Measurements from ENCODE around the gene ERC1. TPM values are rescaled to one million over a fixed set of nuclear protein-coding genes. Genes with fewer than 3 reads are reported as not detected.

Gene ERC1
- total RNA-seq, 2 experiments from 2014 or later: 40.1 to 49.6 TPM

DNA sequence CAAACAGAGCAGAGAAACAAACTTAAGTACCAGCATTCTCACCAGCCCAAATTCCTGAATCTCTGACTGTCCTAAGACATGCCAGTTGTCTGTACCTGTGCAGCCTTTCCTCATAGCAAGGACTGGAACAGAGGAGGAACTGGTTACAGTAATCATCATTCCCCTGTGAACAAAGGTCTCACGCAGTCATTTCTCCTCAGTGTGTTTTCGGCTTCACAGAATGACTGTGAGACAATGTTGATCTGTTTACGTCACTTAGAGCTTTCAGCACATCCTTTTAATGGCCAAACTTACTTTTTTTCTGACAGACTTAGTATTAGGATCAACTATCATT is 434.3 kb downstream of the ERC1 start:
- no peak overlapping the region for H3K4me3 ChIP-seq (ENCODE audit: low read length)
- H3K9me3 ChIP-seq (ENCODE audit: control insufficient read depth in 1 of 2, insufficient read depth in 1 of 2, low read length in 2 of 2): peaks cover 0 to 4% of the 10 kb centered on the region in 2 experiments
- H3K36me3 ChIP-seq (ENCODE audit: insufficient read depth, low read length): peaks cover 5% of the 10 kb centered on the region
- H3K27ac ChIP-seq (ENCODE audit: low read depth in 1 of 2, low read length in 2 of 2): no peak overlapping the region
- TF ChIP-seq, protein P1, sequence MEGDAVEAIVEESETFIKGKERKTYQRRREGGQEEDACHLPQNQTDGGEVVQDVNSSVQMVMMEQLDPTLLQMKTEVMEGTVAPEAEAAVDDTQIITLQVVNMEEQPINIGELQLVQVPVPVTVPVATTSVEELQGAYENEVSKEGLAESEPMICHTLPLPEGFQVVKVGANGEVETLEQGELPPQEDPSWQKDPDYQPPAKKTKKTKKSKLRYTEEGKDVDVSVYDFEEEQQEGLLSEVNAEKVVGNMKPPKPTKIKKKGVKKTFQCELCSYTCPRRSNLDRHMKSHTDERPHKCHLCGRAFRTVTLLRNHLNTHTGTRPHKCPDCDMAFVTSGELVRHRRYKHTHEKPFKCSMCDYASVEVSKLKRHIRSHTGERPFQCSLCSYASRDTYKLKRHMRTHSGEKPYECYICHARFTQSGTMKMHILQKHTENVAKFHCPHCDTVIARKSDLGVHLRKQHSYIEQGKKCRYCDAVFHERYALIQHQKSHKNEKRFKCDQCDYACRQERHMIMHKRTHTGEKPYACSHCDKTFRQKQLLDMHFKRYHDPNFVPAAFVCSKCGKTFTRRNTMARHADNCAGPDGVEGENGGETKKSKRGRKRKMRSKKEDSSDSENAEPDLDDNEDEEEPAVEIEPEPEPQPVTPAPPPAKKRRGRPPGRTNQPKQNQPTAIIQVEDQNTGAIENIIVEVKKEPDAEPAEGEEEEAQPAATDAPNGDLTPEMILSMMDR (IDR thresholded peaks at IDR 0.05): no peak
- peaks cover 5% of the 10 kb centered on the region for H3K9me3 Mint-ChIP-seq
- no peaks in the 10 kb centered on the region for H3K27me3 Mint-ChIP-seq
- H3K36me3 Mint-ChIP-seq (ENCODE audit: low read depth): peaks cover 27% of the 10 kb centered on the region
- peaks cover 2% of the 10 kb centered on the region for H3K4me1 ChIP-seq (ENCODE audit: insufficient read depth, low read length)
- H3K27ac Mint-ChIP-seq: no peak overlapping the region
- ChIA-PET CTCF (no interaction called here), POLR2A (no interaction called here)
- no peaks in the 10 kb centered on the region for H3K27me3 ChIP-seq (ENCODE audit: control insufficient read depth in 1 of 2, insufficient read depth in 2 of 2, low read length in 2 of 2)
- intact Hi-C loops (cut with DNase I, micrococcal nuclease): no loop called here
- H3K4me3 Mint-ChIP-seq: no peak overlapping the region
- no peaks in the 10 kb centered on the region for H3K4me1 Mint-ChIP-seq (ENCODE audit: low read depth)
- no peak for ATAC-seq (ENCODE audit: poor library complexity)
- DNase-seq: no peak

DNA sequence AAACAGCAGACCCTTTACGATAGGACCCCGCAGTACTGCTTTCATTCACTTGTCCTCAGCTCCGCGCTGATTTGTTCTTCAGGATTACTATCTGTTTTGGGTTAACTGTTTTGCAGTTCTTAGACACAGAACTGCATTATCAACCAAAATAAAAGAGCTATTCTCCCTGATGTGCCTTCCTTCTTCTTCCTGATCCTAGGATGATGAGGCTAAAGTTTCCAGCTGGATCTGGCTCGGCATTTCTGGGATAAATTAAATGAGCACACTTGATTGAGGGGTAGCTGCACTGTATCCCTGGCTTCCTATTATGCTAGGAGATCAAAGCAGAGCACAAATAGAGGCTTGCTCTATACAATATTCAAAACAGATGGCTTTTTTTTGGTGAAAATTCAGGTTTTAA is 437.6 kb downstream of the ERC1 start:
- Histone ChIP-seq H3K4me3 (ENCODE audit: low read length) (no peak overlapping the region), H3K36me3 (ENCODE audit: insufficient read depth, low read length) (peaks cover 5% of the 10 kb centered on the region), H3K9me3 (ENCODE audit: control insufficient read depth in 1 of 2, insufficient read depth in 1 of 2, low read length in 2 of 2) (no peaks in the 10 kb centered on the region), H3K27ac (ENCODE audit: low read depth in 1 of 2, low read length in 2 of 2) (no peak overlapping the region), H3K27me3 (ENCODE audit: control insufficient read depth in 1 of 2, insufficient read depth in 2 of 2, low read length in 2 of 2) (no peaks in the 10 kb centered on the region), H3K4me1 (ENCODE audit: insufficient read depth, low read length) (no peaks in the 10 kb centered on the region)
- TF ChIP-seq, protein P1 (IDR thresholded peaks at IDR 0.05): no peak
- POLR2A ChIA-PET: no interaction called here
- no peaks in the 10 kb centered on the region for H3K9me3 Mint-ChIP-seq
- H3K4me1 Mint-ChIP-seq (ENCODE audit: low read depth): no peaks in the 10 kb centered on the region
- no peak overlapping the region for H3K27ac Mint-ChIP-seq
- CTCF ChIA-PET: no interaction called here
- no peak overlapping the region for H3K4me3 Mint-ChIP-seq
- intact Hi-C loops (cut with DNase I, micrococcal nuclease): no loop called here
- H3K36me3 Mint-ChIP-seq (ENCODE audit: low read depth): no peaks in the 10 kb centered on the region
- ATAC-seq (ENCODE audit: poor library complexity) (no peak), DNase-seq (no peak)
- no peaks in the 10 kb centered on the region for H3K27me3 Mint-ChIP-seq

DNA sequence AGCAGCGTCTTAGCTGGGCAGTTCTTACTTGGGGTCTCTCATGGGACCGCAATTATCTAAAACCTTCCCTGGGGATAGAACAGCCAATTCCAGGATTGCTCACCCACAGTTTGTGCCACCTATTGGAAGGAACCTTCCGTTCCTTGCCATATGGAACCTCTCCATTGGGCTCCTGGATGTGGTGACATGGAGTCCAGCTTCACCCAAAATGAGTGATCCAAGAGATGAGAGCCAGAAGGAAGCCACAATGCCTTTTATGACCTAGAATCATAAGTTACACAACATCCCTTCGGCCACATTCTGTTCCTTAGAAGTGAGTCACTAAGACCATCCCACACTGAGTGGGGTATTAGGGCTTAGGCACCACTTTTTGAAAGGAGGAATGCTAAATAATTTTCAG is 439.0 kb downstream of the ERC1 start:
- TF ChIP-seq, protein P1 (IDR thresholded peaks at IDR 0.05): no peak
- intact Hi-C loops (cut with DNase I, micrococcal nuclease): no loop called here
- no peaks in the 10 kb centered on the region for H3K9me3 ChIP-seq (ENCODE audit: control insufficient read depth in 1 of 2, insufficient read depth in 1 of 2, low read length in 2 of 2)
- Mint-ChIP-seq H3K27ac (no peak overlapping the region), H3K27me3 (no peaks in the 10 kb centered on the region), H3K36me3 (ENCODE audit: low read depth) (no peaks in the 10 kb centered on the region), H3K4me3 (no peak overlapping the region), H3K9me3 (no peaks in the 10 kb centered on the region), H3K4me1 (ENCODE audit: low read depth) (no peaks in the 10 kb centered on the region)
- ATAC-seq (ENCODE audit: poor library complexity) (no peak), DNase-seq (no peak)
- peaks cover 5% of the 10 kb centered on the region for H3K36me3 ChIP-seq (ENCODE audit: insufficient read depth, low read length)
- H3K4me1 ChIP-seq (ENCODE audit: insufficient read depth, low read length): no peaks in the 10 kb centered on the region
- H3K27ac ChIP-seq (ENCODE audit: low read depth in 1 of 2, low read length in 2 of 2): no peak overlapping the region
- no peaks in the 10 kb centered on the region for H3K27me3 ChIP-seq (ENCODE audit: control insufficient read depth in 1 of 2, insufficient read depth in 2 of 2, low read length in 2 of 2)
- CTCF ChIA-PET: no interaction called here
- no peak overlapping the region for H3K4me3 ChIP-seq (ENCODE audit: low read length)
- POLR2A ChIA-PET: no interaction called here
